Caco-2 (cell line): ENCODE results near the gene BPIFA1. TPM values are rescaled to one million over a fixed set of nuclear protein-coding genes. Genes with fewer than 3 reads are reported as not detected.

Experiments
- BruUV-seq: library from RNA; stranded (reverse); fragments of 400-500 nt; replicated peaks from 2 replicates; lab custom pipeline; 2021; lab: Mats Ljungman, UMichigan
- CTCF ChIA-PET: fragments of 300-600 bp; sonication (Branson Sonifier 250); formaldehyde crosslinking; loops from one replicate; lab custom pipeline; 2022; ENCODE audit warnings: antibody characterized with exemption; lab: Charles Lee
- POLR2A ChIA-PET: fragments of 300-600 bp; sonication (Branson Sonifier 250); formaldehyde crosslinking; loops from one replicate; lab custom pipeline; 2022; ENCODE audit warnings: antibody characterized with exemption; lab: Charles Lee
- DNase-seq, 2 experiments: peaks; one replicate each; pipeline versions ENCODE4 v3.0.0 to v3.0.0-alpha.2; 2020 to 2022
- H3K27me3 ChIP-seq: replicated peaks from 2 replicates; pipeline ENCODE4 v1.6.0; 2011; ENCODE audit warnings: low read length; ENCODE audit not compliant: control insufficient read depth, insufficient read depth
- H3K36me3 ChIP-seq: 2 replicates; pipeline ENCODE4 v1.5.1; 2011; ENCODE audit warnings: low read length; ENCODE audit not compliant: control insufficient read depth, insufficient read depth
- H3K4me1 ChIP-seq: fragments of 250-450 bp; sonication (Bioruptor Pico); 2 replicates; pipeline ENCODE4 v1.5.1; 2020; ENCODE audit warnings: mild to moderate bottlenecking
- H3K4me3 ChIP-seq: 2 replicates; pipeline ENCODE4 v1.5.1; 2011; ENCODE audit warnings: low read depth, mild to moderate bottlenecking, control low read depth, low read length
- H3K9me3 ChIP-seq: fragments of 250-450 bp; sonication (Bioruptor Pico); 2 replicates; pipeline ENCODE4 v1.5.1; 2020; ENCODE audit warnings: mild to moderate bottlenecking, moderate library complexity
- H3K27ac Mint-ChIP-seq: one replicate; pipeline ENCODE4 v1.8.0; 2022; ENCODE audit warnings: mixed read lengths; ENCODE audit not compliant: unreplicated experiment
- H3K27me3 Mint-ChIP-seq: one replicate; pipeline ENCODE4 v1.8.0; 2022; ENCODE audit warnings: mixed read lengths; ENCODE audit not compliant: insufficient read depth, unreplicated experiment
- H3K36me3 Mint-ChIP-seq: one replicate; pipeline ENCODE4 v1.8.0; 2022; ENCODE audit warnings: mild to moderate bottlenecking, mixed read lengths; ENCODE audit not compliant: insufficient read depth, unreplicated experiment
- H3K4me1 Mint-ChIP-seq: one replicate; pipeline ENCODE4 v1.8.0; 2022; ENCODE audit warnings: low read depth, mixed read lengths; ENCODE audit not compliant: unreplicated experiment
- H3K4me3 Mint-ChIP-seq: one replicate; pipeline ENCODE4 v1.8.0; 2022; ENCODE audit warnings: mild to moderate bottlenecking, moderate library complexity, mixed read lengths; ENCODE audit not compliant: unreplicated experiment
- H3K9me3 Mint-ChIP-seq: one replicate; pipeline ENCODE4 v1.8.0; 2022; ENCODE audit warnings: mixed read lengths; ENCODE audit not compliant: unreplicated experiment
- intact Hi-C: fragments of 100-400 bp; cut with micrococcal nuclease; formaldehyde crosslinking; loops from one replicate; pipeline ENCODE4 v1.10.0; 2022; ENCODE audit not compliant: unreplicated experiment
- total RNA-seq: library from RNA; stranded (reverse); gene quantifications from 2 replicates; pipeline ENCODE4 v1.2.3, GENCODE V29; 2022
- TF ChIP-seq, protein P1 (sequence below), 2 experiments: fragments of 200-600 bp in 1 of 2; IDR thresholded peaks; 1 replicate in 1 of 2; 2 replicates in 1 of 2; pipeline versions ENCODE4 v1.5.1 to v1.8.0; 2011 to 2022; ENCODE audit warnings: antibody characterized with exemption in 1 of 2, control low read depth in 1 of 2, inconsistent platforms in 1 of 2, low read depth in 1 of 2, low read length in 1 of 2, mild to moderate bottlenecking in 1 of 2, moderate library complexity in 1 of 2; ENCODE audit not compliant: insufficient read depth in 1 of 2, severe bottlenecking in 1 of 2, unreplicated experiment in 1 of 2

Gene BPIFA1
- total RNA-seq, 1 experiment from 2014 or later: not detected

DNA sequence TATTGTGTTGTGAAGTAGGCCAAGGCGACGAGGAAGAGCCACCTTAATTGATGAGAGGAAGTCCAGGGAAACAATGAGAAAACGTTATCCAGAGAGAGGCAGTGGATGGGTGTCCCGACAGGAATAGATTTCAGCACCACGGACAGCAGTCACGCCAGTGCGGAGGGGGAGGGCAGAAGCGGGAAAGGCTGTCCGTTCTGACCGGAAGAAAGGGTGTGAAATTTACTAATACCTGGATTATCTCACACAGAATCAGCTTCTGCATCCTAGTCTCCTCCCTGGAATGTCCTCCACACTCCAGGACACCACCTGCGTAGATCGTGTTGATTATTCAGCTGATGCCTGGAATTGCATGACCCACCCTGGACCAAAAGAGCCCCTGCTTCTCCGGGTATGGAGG, 26.0 kb upstream of the BPIFA1 start:
- H3K4me1 Mint-ChIP-seq: no peaks in the 10 kb centered on the region
- Histone ChIP-seq H3K27me3 (peaks cover 1% of the 10 kb centered on the region; the same call in 1 of the 2 replicates), H3K4me1 (no peaks in the 10 kb centered on the region), H3K9me3 (no peaks in the 10 kb centered on the region), H3K4me3 (no peak overlapping the region), H3K36me3 (no peaks in the 10 kb centered on the region)
- BruUV-seq: no TSS peak
- H3K27ac Mint-ChIP-seq: no peak overlapping the region
- H3K27me3 Mint-ChIP-seq: peaks cover 23% of the 10 kb centered on the region
- CTCF ChIA-PET: interaction anchor here (1.0 kb wide), 1 partner anchor 109 kb away, joined by 3 read pairs; no protein-coding TSS in a partner anchor
- no peaks in the 10 kb centered on the region for H3K36me3 Mint-ChIP-seq
- peak; percentile 91 to 96 for DNase-seq
- POLR2A ChIA-PET: no interaction called here
- no peaks in the 10 kb centered on the region for H3K9me3 Mint-ChIP-seq
- intact Hi-C loops: no loop called here
- TF ChIP-seq, protein P1, sequence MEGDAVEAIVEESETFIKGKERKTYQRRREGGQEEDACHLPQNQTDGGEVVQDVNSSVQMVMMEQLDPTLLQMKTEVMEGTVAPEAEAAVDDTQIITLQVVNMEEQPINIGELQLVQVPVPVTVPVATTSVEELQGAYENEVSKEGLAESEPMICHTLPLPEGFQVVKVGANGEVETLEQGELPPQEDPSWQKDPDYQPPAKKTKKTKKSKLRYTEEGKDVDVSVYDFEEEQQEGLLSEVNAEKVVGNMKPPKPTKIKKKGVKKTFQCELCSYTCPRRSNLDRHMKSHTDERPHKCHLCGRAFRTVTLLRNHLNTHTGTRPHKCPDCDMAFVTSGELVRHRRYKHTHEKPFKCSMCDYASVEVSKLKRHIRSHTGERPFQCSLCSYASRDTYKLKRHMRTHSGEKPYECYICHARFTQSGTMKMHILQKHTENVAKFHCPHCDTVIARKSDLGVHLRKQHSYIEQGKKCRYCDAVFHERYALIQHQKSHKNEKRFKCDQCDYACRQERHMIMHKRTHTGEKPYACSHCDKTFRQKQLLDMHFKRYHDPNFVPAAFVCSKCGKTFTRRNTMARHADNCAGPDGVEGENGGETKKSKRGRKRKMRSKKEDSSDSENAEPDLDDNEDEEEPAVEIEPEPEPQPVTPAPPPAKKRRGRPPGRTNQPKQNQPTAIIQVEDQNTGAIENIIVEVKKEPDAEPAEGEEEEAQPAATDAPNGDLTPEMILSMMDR (IDR thresholded peaks at IDR 0.05; ENCODE audit: insufficient read depth in 1 of 2, low read depth in 1 of 2, low read length in 1 of 2, severe bottlenecking in 1 of 2, unreplicated experiment in 1 of 2): no peak
- no peak overlapping the region for H3K4me3 Mint-ChIP-seq

DNA sequence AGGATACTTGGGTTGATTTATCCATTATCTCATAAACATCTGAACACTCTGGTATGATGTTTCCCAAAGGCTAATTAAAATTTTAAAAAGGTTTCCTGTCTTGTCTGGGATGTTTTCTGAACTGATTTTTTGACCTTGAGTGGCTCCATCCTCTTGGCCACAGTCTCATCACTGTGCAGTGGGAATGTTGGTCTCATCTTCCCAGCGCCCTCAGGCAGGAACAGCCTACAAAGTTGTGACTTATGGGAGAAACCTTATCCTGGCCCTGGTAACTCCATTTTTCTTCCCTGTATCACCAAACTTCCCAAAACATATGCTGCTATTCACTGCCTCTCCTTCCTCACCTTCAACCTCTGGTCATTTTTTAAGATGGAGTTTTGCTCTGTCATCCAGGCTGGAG, 25.4 kb upstream of the BPIFA1 start:
- Mint-ChIP-seq H3K36me3 (no peaks in the 10 kb centered on the region), H3K27ac (no peak overlapping the region), H3K27me3 (peaks cover 24% of the 10 kb centered on the region), H3K4me3 (no peak overlapping the region), H3K9me3 (no peaks in the 10 kb centered on the region), H3K4me1 (no peaks in the 10 kb centered on the region)
- ChIA-PET POLR2A (no interaction called here), CTCF (interaction anchor here (1.0 to 3.6 kb wide), 2 partner anchors 110 to 114 kb away, joined by 3 to 40 read pairs; no protein-coding TSS in a partner anchor)
- TF ChIP-seq, protein P1 (IDR thresholded peaks at IDR 0.05; ENCODE audit: insufficient read depth in 1 of 2, low read depth in 1 of 2, low read length in 1 of 2, severe bottlenecking in 1 of 2, unreplicated experiment in 1 of 2): no peak
- BruUV-seq: no TSS peak
- H3K4me3 ChIP-seq: no peak overlapping the region
- no peaks in the 10 kb centered on the region for H3K4me1 ChIP-seq
- no peaks in the 10 kb centered on the region for H3K9me3 ChIP-seq
- intact Hi-C loops: no loop called here
- no peaks in the 10 kb centered on the region for H3K36me3 ChIP-seq
- DNase-seq: no peak
- peaks cover 1% of the 10 kb centered on the region for H3K27me3 ChIP-seq

GRCh38 chr20:33211817-33212424, 23.9 kb upstream of the BPIFA1 start:
- peaks cover 29% of the 10 kb centered on the region for H3K27me3 Mint-ChIP-seq
- intact Hi-C loops: loop anchor here (1.0 to 2.0 kb wide), 4 partner anchors 34 to 310 kb away; partner anchors contain the start of gene BPIFA2
- no peaks in the 10 kb centered on the region for H3K36me3 Mint-ChIP-seq
- Histone ChIP-seq H3K36me3 (no peaks in the 10 kb centered on the region), H3K27me3 (peaks cover 1% of the 10 kb centered on the region), H3K4me1 (no peaks in the 10 kb centered on the region), H3K9me3 (no peaks in the 10 kb centered on the region), H3K4me3 (no peak overlapping the region)
- ChIA-PET POLR2A (no interaction called here), CTCF (interaction anchor here (0.6 to 3.6 kb wide), 19 partner anchors 10 to 631 kb away, joined by 3 to 40 read pairs (median 4); no protein-coding TSS in a partner anchor)
- H3K4me1 Mint-ChIP-seq: no peaks in the 10 kb centered on the region
- H3K4me3 Mint-ChIP-seq: no peak overlapping the region
- no TSS peak for BruUV-seq
- DNase-seq: peak; percentile 92 to 93
- TF ChIP-seq, protein P1 (IDR thresholded peaks at IDR 0.05; ENCODE audit: insufficient read depth in 1 of 2, low read depth in 1 of 2, low read length in 1 of 2, severe bottlenecking in 1 of 2, unreplicated experiment in 1 of 2): peak; percentile 87 to 97
- H3K9me3 Mint-ChIP-seq: no peaks in the 10 kb centered on the region
- H3K27ac Mint-ChIP-seq: no peak overlapping the region
